ENCODE results near the gene NTRK1. TPM values are rescaled to one million over a fixed set of nuclear protein-coding genes. Genes with fewer than 3 reads are reported as not detected.

Gene NTRK1
- total RNA-seq, 4 donors from 2014 or later, result 0.57 TPM; not detected in 3

GRCh38 chr1:156881663-156882062 lies 21.0 kb downstream of the NTRK1 start:
- no peak for DNase-seq
- Histone ChIP-seq H3K4me3 (no peak overlapping the region), H3K36me3 (no peaks in the 10 kb centered on the region), H3K27me3 (no peaks in the 10 kb centered on the region), H3K27ac (no peak overlapping the region), H3K9me3 (no peaks in the 10 kb centered on the region), H3K4me1 (no peaks in the 10 kb centered on the region)
- TF ChIP-seq, protein P1, sequence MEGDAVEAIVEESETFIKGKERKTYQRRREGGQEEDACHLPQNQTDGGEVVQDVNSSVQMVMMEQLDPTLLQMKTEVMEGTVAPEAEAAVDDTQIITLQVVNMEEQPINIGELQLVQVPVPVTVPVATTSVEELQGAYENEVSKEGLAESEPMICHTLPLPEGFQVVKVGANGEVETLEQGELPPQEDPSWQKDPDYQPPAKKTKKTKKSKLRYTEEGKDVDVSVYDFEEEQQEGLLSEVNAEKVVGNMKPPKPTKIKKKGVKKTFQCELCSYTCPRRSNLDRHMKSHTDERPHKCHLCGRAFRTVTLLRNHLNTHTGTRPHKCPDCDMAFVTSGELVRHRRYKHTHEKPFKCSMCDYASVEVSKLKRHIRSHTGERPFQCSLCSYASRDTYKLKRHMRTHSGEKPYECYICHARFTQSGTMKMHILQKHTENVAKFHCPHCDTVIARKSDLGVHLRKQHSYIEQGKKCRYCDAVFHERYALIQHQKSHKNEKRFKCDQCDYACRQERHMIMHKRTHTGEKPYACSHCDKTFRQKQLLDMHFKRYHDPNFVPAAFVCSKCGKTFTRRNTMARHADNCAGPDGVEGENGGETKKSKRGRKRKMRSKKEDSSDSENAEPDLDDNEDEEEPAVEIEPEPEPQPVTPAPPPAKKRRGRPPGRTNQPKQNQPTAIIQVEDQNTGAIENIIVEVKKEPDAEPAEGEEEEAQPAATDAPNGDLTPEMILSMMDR (IDR thresholded peaks at IDR 0.05), result no peak
- no peak for TF ChIP-seq POLR2A (IDR thresholded peaks at IDR 0.05)

GRCh38 chr1:156882543-156882942 lies 21.9 kb downstream of the NTRK1 start:
- H3K36me3 ChIP-seq, result no peaks in the 10 kb centered on the region
- no peak overlapping the region for H3K27ac ChIP-seq
- no peak for DNase-seq
- H3K4me1 ChIP-seq, result no peaks in the 10 kb centered on the region
- no peaks in the 10 kb centered on the region for H3K27me3 ChIP-seq
- H3K9me3 ChIP-seq, result no peaks in the 10 kb centered on the region
- no peak for TF ChIP-seq POLR2A (IDR thresholded peaks at IDR 0.05)
- TF ChIP-seq, protein P1 (IDR thresholded peaks at IDR 0.05), result no peak
- no peak overlapping the region for H3K4me3 ChIP-seq

DNA sequence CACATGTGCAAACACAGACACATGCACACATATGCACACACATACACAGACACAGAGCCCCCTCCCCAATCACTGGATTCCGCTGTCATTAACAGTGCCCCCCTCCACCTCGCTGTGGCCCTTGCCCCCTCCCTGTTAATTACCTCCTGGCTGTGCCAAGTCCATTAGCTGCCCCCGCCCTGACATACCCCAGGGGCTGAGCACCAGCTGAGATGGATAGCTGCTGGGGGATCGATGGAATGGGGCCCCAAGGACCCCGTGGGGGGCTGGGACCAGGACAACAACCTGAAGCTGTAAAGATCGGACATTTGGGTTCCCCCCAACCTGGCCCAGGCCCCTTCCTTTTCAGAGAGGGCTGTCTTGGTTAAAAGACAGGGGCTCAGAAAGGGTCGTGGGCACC lies 23.3 kb downstream of the NTRK1 start:
- no peak overlapping the region for H3K27ac ChIP-seq
- H3K4me1 ChIP-seq, result no peaks in the 10 kb centered on the region
- DNase-seq, result no peak
- TF ChIP-seq, protein P1 (IDR thresholded peaks at IDR 0.05), result no peak
- TF ChIP-seq POLR2A (IDR thresholded peaks at IDR 0.05), result no peak
- no peaks in the 10 kb centered on the region for H3K27me3 ChIP-seq
- no peaks in the 10 kb centered on the region for H3K9me3 ChIP-seq
- H3K36me3 ChIP-seq, result no peaks in the 10 kb centered on the region
- no peak overlapping the region for H3K4me3 ChIP-seq

- Histone ChIP-seq H3K36me3 (no peaks in the 10 kb centered on the region), H3K27ac (no peak overlapping the region), H3K27me3 (no peaks in the 10 kb centered on the region), H3K9me3 (no peaks in the 10 kb centered on the region), H3K4me1 (no peaks in the 10 kb centered on the region), H3K4me3 (no peak overlapping the region)
- no peak for DNase-seq
- no peak for TF ChIP-seq POLR2A (IDR thresholded peaks at IDR 0.05)
- TF ChIP-seq, protein P1 (IDR thresholded peaks at IDR 0.05), result no peak
These were observed 24.0 kb downstream of the NTRK1 start for GRCh38 chr1:156884560-156885184.

DNA sequence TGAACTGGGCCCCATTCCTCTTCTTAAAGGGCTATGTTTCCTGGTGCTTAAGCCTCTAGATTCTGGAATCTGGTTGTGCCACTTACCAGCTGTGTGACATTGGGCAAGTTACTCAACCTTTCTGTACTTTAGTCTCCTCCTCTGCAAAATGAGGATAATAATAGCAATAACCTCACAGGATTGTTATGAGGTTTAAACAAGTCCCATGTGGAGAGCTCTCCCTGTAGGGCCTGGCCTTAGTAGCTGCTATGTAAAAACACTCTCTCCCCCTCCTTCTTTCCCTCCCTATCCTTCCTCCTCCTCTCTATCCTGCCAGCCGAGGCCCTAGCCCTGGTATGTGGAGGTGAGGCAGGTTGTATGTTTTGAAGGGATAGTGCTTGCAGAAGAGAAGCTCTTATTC lies 24.6 kb downstream of the NTRK1 start:
- Histone ChIP-seq H3K27me3 (no peaks in the 10 kb centered on the region), H3K27ac (no peak overlapping the region), H3K36me3 (no peaks in the 10 kb centered on the region), H3K9me3 (no peaks in the 10 kb centered on the region), H3K4me1 (no peaks in the 10 kb centered on the region), H3K4me3 (no peak overlapping the region)
- DNase-seq, result no peak
- TF ChIP-seq, protein P1 (IDR thresholded peaks at IDR 0.05), result no peak
- TF ChIP-seq POLR2A (IDR thresholded peaks at IDR 0.05), result no peak
